HS-5 (cell line): ENCODE measurements around the gene ESR1.

Source experiments
- DNase-seq: peaks from one replicate; pipeline ENCODE4 v3.0.0-alpha.2; 2012; ENCODE audit warnings: low read depth

The ESR1 gene

GRCh38 chr6:152176268-152176667 lies 368.8 kb downstream of the ESR1 start:
- no peak for DNase-seq
